PC-9 (cell line): ENCODE data around the gene TRIM44. TPM values are rescaled to one million over a fixed set of nuclear protein-coding genes. Genes with fewer than 3 reads are reported as not detected.
"Not testable (repeated sequence)": the region's sequence is repeated elsewhere in the genome, so short reads cannot be mapped to it uniquely, and the experiment has no call there.

ENCODE experiments used
- BruUV-seq: library from RNA; stranded (reverse); fragments of 400-500 nt; replicated peaks from 2 replicates; lab custom pipeline; 2021; lab: Mats Ljungman, UMichigan
- CTCF ChIA-PET: fragments of 300-600 bp; sonication (Branson Sonifier 250); formaldehyde crosslinking; loops from one replicate; lab custom pipeline; 2022; ENCODE audit warnings: antibody characterized with exemption; lab: Charles Lee
- POLR2A ChIA-PET: fragments of 300-600 bp; sonication (Branson Sonifier 250); formaldehyde crosslinking; loops from one replicate; lab custom pipeline; 2022; ENCODE audit warnings: antibody characterized with exemption; ENCODE audit not compliant: unreplicated experiment; lab: Charles Lee
- DNase-seq, 2 experiments: peaks; one replicate each; pipeline versions ENCODE4 v3.0.0 to v3.0.0-alpha.2; 2015 to 2022; ENCODE audit warnings: mixed read lengths in 1 of 2
- H2AFZ ChIP-seq: fragments of 200-600 bp; sonication (generic); 2 replicates; pipeline ENCODE4 v1.8.1; 2017; ENCODE audit warnings: antibody characterized with exemption
- H3F3A ChIP-seq: fragments of 200-600 bp; sonication (generic); 2 replicates; pipeline ENCODE4 v1.8.1; 2017; ENCODE audit warnings: antibody characterized with exemption, mild to moderate bottlenecking, low read depth; ENCODE audit not compliant: insufficient read depth
- H3K27ac ChIP-seq: fragments of 200-600 bp; sonication (generic); 2 replicates; pipeline ENCODE4 v1.6.1; 2016; ENCODE audit warnings: mixed run types
- H3K27me3 ChIP-seq: fragments of 200-600 bp; sonication (generic); 2 replicates; pipeline ENCODE4 v1.6.1; 2016; ENCODE audit warnings: low read depth, mixed run types; ENCODE audit not compliant: insufficient read depth
- H3K36me3 ChIP-seq: fragments of 200-600 bp; sonication (generic); 2 replicates; pipeline ENCODE4 v1.6.1; 2016; ENCODE audit warnings: low read depth, mixed run types
- H3K4me1 ChIP-seq: fragments of 200-600 bp; sonication (generic); replicated peaks from 2 replicates; pipeline ENCODE4 v1.6.1; 2016; ENCODE audit warnings: mixed run types; ENCODE audit not compliant: insufficient read depth
- H3K4me2 ChIP-seq: fragments of 200-600 bp; sonication (generic); 2 replicates; pipeline ENCODE4 v1.6.1; 2017; ENCODE audit warnings: mixed run types
- H3K4me3 ChIP-seq: fragments of 200-600 bp; sonication (generic); 2 replicates; pipeline ENCODE4 v1.6.1; 2016; ENCODE audit warnings: mixed run types
- H3K79me2 ChIP-seq: fragments of 200-600 bp; sonication (generic); 2 replicates; pipeline ENCODE4 v1.6.1; 2017; ENCODE audit warnings: low read depth, mixed run types
- H3K9me2 ChIP-seq: fragments of 200-600 bp; sonication (generic); 2 replicates; pipeline ENCODE4 v1.8.1; 2017; ENCODE audit warnings: mild to moderate bottlenecking; ENCODE audit not compliant: insufficient read depth
- H3K9me3 ChIP-seq: fragments of 200-600 bp; sonication (generic); 2 replicates; pipeline ENCODE4 v1.8.1; 2016; ENCODE audit warnings: low read depth; ENCODE audit not compliant: insufficient read depth
- H4K20me1 ChIP-seq: fragments of 200-600 bp; sonication (generic); 2 replicates; pipeline ENCODE4 v1.8.1; 2017; ENCODE audit not compliant: insufficient read depth
- EZH2 ChIP-seq: fragments of 200-600 bp; sonication (generic); IDR thresholded peaks from 2 replicates; pipeline ENCODE4 v1.8.0; 2017; ENCODE audit warnings: antibody characterized with exemption, low read depth
- intact Hi-C: fragments of 100-400 bp; cut with micrococcal nuclease; formaldehyde crosslinking; loops from one replicate; pipeline ENCODE4 v1.10.0; 2022; ENCODE audit not compliant: unreplicated experiment
- total RNA-seq: library from RNA; stranded (reverse); gene quantifications from 2 replicates; pipeline ENCODE4 v1.2.3, GENCODE V29; 2021
- TF ChIP-seq, protein P1 (sequence below): fragments of 200-600 bp; sonication (generic); conservative IDR thresholded peaks from 2 replicates; pipeline ENCODE4 v1.6.1; 2017; ENCODE audit warnings: mixed run types, antibody characterized with exemption, mild to moderate bottlenecking, moderate library complexity

Gene TRIM44
- total RNA-seq, 1 experiment from 2014 or later, result 100 TPM

DNA sequence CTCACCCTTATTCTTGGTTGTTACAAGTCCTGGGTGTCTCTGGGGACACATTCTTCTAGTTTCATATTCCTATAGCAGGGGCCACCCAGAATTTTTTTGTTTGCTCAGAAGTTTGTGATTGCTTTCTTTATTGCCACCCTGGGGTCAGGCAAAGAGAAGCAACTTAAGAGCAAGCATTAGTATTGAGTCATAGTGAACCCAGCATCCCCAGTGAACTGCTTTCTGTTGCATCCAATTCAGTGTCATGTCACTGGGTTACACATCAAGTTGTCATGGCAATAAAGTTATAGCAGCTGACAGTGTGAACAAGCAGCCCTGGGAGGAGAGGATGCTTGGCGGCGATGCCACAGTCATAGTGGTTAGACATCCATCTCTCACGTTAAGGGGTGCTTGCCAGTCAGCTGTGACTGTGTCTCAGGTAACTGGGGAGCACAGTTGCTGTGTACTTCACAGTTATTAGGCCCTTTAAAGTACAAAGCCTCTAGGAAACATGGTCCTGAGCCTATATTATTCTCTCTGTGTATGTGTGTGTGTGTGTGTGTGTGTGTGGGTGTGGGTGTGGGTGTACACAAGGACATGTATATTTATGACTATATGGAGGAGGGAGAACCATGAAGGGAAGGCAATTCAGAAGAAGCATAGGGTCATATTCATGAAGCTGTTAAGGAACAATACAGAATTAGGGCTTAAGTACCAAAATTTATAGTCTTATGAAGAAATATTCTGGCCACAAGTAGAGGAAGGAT, 52.5 kb downstream of the TRIM44 start:
- Histone ChIP-seq H3K79me2 (peaks cover 52% of the 10 kb centered on the region), H3K9me2 (no peaks in the 10 kb centered on the region), H3K36me3 (no peaks in the 10 kb centered on the region), H2AFZ (no peak overlapping the region), H3K4me3 (no peak overlapping the region), H3K27me3 (no peaks in the 10 kb centered on the region), H3K9me3 (no peaks in the 10 kb centered on the region), H3K4me1 (no peaks in the 10 kb centered on the region), H4K20me1 (peaks cover 30% of the 10 kb centered on the region), H3F3A (no peaks in the 10 kb centered on the region; the same call in 1 of the 2 replicates), H3K27ac (no peak overlapping the region), H3K4me2 (no peak overlapping the region)
- TF ChIP-seq, protein P1, sequence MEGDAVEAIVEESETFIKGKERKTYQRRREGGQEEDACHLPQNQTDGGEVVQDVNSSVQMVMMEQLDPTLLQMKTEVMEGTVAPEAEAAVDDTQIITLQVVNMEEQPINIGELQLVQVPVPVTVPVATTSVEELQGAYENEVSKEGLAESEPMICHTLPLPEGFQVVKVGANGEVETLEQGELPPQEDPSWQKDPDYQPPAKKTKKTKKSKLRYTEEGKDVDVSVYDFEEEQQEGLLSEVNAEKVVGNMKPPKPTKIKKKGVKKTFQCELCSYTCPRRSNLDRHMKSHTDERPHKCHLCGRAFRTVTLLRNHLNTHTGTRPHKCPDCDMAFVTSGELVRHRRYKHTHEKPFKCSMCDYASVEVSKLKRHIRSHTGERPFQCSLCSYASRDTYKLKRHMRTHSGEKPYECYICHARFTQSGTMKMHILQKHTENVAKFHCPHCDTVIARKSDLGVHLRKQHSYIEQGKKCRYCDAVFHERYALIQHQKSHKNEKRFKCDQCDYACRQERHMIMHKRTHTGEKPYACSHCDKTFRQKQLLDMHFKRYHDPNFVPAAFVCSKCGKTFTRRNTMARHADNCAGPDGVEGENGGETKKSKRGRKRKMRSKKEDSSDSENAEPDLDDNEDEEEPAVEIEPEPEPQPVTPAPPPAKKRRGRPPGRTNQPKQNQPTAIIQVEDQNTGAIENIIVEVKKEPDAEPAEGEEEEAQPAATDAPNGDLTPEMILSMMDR, result no peak
- no peak for TF ChIP-seq EZH2
- ChIA-PET CTCF (no interaction called here), POLR2A (no interaction called here)
- DNase-seq, result no peak
- BruUV-seq, result no TSS peak
- intact Hi-C loops, result no loop called here

DNA sequence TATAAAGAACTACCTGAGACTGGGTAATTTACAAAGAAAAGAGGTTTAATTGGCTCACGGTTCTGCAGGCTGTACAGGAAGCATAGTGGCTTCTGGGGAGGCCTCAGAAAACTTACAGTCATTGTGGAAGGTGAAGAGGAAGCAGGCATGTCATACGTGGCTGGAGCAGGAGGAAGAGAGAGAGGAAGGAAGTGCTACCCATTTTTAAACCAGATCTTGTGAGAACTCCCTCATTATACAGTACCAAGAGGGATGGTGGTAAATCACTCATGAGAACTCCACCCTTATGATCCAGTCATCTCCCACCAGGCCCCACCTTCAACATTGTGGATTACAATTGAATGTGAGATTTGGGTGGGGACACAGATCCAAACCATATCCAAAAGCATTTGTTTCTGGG, 53.1 kb downstream of the TRIM44 start:
- BruUV-seq, H3K4me2 ChIP-seq, H3K27me3 ChIP-seq, intact Hi-C loops, H3K27ac ChIP-seq, H3K9me3 ChIP-seq, H3K4me1 ChIP-seq, H3K4me3 ChIP-seq, H3K36me3 ChIP-seq, H3K9me2 ChIP-seq, H2AFZ ChIP-seq, POLR2A ChIA-PET, H3F3A ChIP-seq, DNase-seq, CTCF ChIA-PET: not testable (repeated sequence)
- H4K20me1 ChIP-seq, result peaks cover 34% of the 10 kb centered on the region
- peaks cover 51% of the 10 kb centered on the region for H3K79me2 ChIP-seq

DNA sequence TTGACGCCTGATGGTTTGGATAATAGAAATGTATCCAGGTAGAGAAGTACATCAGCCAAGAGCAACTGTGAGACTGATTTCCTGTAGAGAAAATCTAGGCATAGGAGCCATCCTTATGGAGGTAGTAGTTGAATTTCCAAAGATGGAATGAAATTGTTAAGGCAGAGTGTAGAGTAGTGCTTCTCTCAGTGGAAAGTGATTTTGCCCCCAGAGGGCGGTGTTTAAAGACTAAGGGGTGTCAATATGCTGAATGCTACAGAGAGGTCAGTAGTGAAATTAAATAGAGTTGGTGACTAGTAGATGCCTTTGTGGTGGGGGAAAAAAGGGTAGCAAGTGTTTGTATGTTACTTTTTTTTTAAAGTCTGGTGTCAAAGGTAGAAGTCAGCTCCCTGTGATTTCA, 54.5 kb downstream of the TRIM44 start:
- peaks cover 59% of the 10 kb centered on the region for H3K79me2 ChIP-seq

More for the DNA sequence above, 54.5 kb downstream of the TRIM44 start:
- Histone ChIP-seq H3K4me2 (no peak overlapping the region), H3K9me3 (no peaks in the 10 kb centered on the region), H3K4me1 (no peaks in the 10 kb centered on the region), H3K27me3 (no peaks in the 10 kb centered on the region), H3K27ac (no peak overlapping the region), H3K36me3 (peaks cover 5% of the 10 kb centered on the region; the same call in 1 of the 2 replicates), H2AFZ (no peak overlapping the region), H3F3A (no peaks in the 10 kb centered on the region; the same call in 1 of the 2 replicates), H4K20me1 (peaks cover 35% of the 10 kb centered on the region), H3K9me2 (no peaks in the 10 kb centered on the region), H3K4me3 (no peak overlapping the region)
- no peak for TF ChIP-seq EZH2
- TF ChIP-seq, protein P1, result no peak
- intact Hi-C loops, result no loop called here
- CTCF ChIA-PET, result no interaction called here
- no peak for DNase-seq
- POLR2A ChIA-PET, result no interaction called here
- BruUV-seq, result no TSS peak
